Stimulated activated naive CD8-positive, alpha-beta T cell treated with anti-CD3 and anti-CD28 coated beads, Interleukin-15, amount 100 ng/mL, for 72 hours (primary cell): ENCODE data around the gene SOHLH1.
"Not testable (repeated sequence)": the region's sequence is repeated elsewhere in the genome, so short reads cannot be mapped to it uniquely, and the experiment has no call there.

Source experiments
- ATAC-seq: fragments of 150-1000 bp; cut with Tn5 transposase; 2 replicates; pipeline ENCODE4 v1.10.0; 2021; ENCODE audit warnings: mild to moderate bottlenecking, moderate library complexity
- DNase-seq, 2 donors: peaks; one replicate each; pipeline ENCODE4 v3.0.0; 2021 to 2022
- H3K27ac Mint-ChIP-seq, 2 donors: one replicate each; pipeline ENCODE4 v1.8.0; 2022; ENCODE audit warnings: mild to moderate bottlenecking in 2 of 2, mixed read lengths in 2 of 2, moderate library complexity in 2 of 2
- H3K27me3 Mint-ChIP-seq: one replicate; pipeline ENCODE4 v1.8.0; 2022; ENCODE audit warnings: mixed read lengths
- H3K4me1 Mint-ChIP-seq: one replicate; pipeline ENCODE4 v1.8.0; 2022; ENCODE audit warnings: mild to moderate bottlenecking, mixed read lengths
- H3K4me3 Mint-ChIP-seq, 2 donors: one replicate each; pipeline ENCODE4 v1.8.0; 2022; ENCODE audit warnings: mild to moderate bottlenecking in 2 of 2, mixed read lengths in 2 of 2, moderate library complexity in 1 of 2
- H3K9me3 Mint-ChIP-seq, 2 donors: one replicate each; pipeline ENCODE4 v1.8.0; 2022; ENCODE audit warnings: mixed read lengths in 2 of 2

The SOHLH1 gene

DNA sequence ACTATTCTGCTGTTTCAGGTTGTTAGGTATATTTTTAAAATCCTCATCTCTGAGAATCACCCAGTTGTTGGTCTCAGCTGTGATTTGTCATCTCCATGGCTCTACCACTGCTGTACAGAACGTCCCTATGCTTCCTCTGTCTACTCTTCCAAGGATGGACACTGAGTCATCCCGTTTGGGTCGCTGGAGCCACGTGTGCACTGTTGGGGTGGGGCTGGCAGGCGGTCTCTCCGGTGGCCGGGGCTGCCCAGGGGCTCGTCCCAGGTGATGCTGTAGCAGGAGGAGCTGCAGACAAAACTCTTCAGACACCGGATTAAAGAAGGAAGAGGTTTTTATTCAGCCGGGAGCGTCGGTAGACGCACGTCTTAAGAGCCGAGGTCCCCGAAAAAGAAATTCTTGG lies 19.2 kb downstream of the SOHLH1 start:
- Mint-ChIP-seq H3K27me3 (peaks cover 26% of the 10 kb centered on the region), H3K27ac (no peak overlapping the region), H3K4me3 (no peak overlapping the region), H3K9me3 (no peaks in the 10 kb centered on the region), H3K4me1 (no peaks in the 10 kb centered on the region)
- DNase-seq = no peak
- ATAC-seq = no peak

DNA sequence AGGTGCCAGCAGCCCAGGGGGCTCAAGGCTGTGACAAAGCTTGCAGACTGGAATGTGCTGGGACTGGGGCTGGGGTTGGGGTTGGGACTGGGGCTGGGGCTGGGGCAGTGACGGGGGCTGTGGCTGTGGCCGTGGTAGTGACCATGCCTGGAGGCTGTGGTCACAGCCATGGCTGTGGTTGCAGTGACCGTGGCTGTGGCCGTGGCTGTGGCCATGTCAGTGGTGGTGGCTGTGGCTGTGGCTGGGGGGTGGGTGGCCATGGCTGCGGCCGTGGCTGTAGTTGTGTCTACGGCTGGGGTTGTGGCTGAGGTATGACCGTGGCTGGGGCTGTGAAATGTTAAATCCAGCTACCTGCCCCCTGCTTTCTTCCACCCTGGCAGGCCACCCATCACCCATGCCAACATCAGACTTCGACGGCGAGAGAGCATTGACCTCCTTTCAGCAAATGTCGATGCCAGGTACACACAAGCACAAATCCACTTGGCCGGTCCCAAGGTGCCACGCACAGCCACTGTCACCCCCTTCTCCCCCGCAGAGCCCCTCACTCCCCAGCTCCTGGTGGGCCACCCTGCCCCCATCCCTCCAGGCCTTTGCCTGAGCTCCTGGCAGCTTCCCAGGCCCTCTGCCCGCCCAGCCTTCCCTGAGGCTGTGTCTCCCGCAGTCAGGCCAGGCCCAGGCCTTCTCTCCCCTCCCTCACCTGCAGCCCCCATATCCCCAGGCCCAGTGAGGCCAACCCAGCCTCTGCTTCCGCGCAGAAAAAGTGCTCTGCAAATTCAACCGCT lies 20.9 kb downstream of the SOHLH1 start:
- Mint-ChIP-seq H3K9me3 (no peaks in the 10 kb centered on the region), H3K4me3 (no peak overlapping the region), H3K27ac (no peak overlapping the region), H3K27me3 (peaks cover 15% of the 10 kb centered on the region), H3K4me1 (no peaks in the 10 kb centered on the region)
- ATAC-seq = no peak
- no peak for DNase-seq

DNA sequence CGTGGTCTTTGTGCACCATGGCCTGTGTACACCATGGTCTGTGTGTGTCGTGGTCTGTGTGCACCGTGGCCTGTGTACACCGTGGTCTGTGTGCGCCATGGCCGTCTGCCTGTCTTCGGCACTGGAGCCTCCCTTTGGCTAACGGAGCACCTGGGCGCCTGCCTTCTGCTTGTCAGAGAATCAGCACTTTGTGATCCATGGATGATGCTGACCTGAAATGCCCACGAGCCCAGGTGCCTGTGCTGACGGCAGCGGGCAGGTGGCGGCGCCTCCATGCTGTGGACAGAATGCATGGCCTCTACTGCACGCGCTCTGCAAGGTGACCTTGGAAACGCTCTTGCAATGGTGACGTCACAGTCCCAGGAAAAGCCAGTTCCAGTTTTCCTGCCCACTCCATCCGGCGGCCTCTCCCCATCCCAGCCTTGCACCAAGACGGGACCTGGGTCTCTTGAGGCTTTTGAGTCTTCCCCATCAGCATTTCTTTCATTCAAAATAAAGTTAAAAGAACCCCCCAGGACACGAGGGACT lies 21.6 kb downstream of the SOHLH1 start:
- Mint-ChIP-seq H3K4me1 (no peaks in the 10 kb centered on the region), H3K9me3 (no peaks in the 10 kb centered on the region), H3K4me3 (no peak overlapping the region), H3K27ac (no peak overlapping the region), H3K27me3 (peaks cover 9% of the 10 kb centered on the region)
- no peak for ATAC-seq
- DNase-seq = no peak

DNA sequence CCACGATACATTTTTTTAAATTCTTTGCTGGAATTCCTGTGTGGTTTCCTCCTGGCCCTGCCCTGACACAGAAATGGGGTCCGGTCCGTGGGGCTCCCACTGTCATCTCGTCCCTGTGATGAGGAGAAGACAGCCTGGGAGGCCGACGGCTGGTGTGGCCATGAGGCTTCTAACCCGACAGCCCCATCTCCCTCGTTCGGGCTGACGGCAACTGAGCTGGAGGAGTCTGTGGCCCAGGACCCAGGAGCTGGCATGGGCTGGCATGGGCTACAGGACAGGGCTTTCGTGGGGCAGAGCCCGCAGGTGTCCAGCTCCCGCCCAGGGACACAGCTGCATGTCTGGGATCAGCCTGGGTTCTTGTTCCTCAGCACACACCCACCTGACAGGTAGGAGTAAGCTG lies 22.4 kb downstream of the SOHLH1 start:
- peaks cover 1% of the 10 kb centered on the region for H3K27me3 Mint-ChIP-seq
- no peak for ATAC-seq
- no peaks in the 10 kb centered on the region for H3K4me1 Mint-ChIP-seq
- H3K9me3 Mint-ChIP-seq = no peaks in the 10 kb centered on the region
- H3K4me3 Mint-ChIP-seq = no peak overlapping the region
- no peak overlapping the region for H3K27ac Mint-ChIP-seq
- DNase-seq = no peak

DNA sequence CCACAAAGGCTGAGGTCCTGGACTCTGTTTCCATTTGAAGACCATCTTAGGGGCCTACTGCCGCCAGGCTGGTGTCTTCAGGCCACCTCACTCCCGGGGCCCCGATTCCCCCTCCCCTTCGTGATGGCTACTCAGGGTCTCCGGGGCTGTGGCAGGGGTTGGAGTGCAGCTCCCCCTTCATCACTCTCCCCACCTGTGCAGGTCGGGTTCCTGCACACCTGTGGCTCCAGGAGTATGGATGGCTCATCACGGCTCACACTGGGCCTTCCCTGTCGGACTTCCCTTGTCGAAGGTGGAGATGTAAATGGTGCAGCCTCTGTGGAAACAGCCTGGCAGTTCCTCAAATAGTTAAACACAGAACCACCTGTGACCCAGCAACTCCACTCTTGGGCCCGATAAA lies 24.3 kb downstream of the SOHLH1 start:
- Mint-ChIP-seq H3K27ac (no peak overlapping the region), H3K4me3 (no peak overlapping the region), H3K27me3 (no peaks in the 10 kb centered on the region), H3K9me3 (no peaks in the 10 kb centered on the region), H3K4me1 (no peaks in the 10 kb centered on the region)
- no peak for ATAC-seq
- DNase-seq = no peak

DNA sequence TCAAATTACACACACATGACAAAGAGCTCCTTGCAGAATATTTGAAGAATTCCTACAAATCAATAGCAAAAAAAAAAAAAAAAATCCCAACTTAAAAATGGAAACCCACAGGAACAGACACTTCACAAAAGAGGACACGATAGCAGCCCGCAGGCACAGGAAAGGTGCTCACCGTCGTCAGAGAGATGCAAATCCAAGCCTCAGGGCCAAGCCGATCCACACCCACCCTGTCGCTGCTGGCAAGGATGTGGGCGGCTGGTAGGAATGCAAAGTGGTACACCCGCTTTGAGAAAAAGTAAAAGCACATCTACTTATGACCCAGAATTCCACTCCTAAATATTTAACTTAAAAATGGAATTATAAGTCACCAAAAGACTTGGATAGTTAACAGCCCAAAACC lies 25.3 kb downstream of the SOHLH1 start:
- DNase-seq (no peak), ATAC-seq (no peak)
- Mint-ChIP-seq H3K4me3 (no peak overlapping the region), H3K9me3 (peaks cover 0 to 5% of the 10 kb centered on the region in 2 donors), H3K4me1 (no peaks in the 10 kb centered on the region), H3K27ac (no peak overlapping the region), H3K27me3 (no peaks in the 10 kb centered on the region)

DNA sequence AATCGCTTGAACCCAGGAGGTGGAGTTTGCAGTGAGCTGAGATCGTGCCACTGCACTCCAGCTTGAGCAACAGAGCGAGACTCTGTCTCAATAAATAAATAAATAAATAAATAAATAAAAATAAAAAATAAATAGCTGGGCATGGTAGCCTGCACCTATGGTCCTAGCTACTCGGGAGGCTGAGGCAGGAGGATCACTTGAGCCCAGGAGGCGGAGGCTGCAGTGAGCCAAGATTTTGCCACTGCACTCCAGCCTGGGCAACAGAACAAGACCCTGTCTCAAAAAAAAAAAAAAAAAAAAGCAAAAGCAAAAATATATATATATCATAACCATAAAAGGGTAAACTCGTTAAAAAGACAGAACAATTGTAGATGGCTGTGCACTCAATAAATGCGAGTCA lies 26.5 kb downstream of the SOHLH1 start:
- DNase-seq, H3K27me3 Mint-ChIP-seq, H3K4me3 Mint-ChIP-seq, ATAC-seq, H3K9me3 Mint-ChIP-seq, H3K27ac Mint-ChIP-seq, H3K4me1 Mint-ChIP-seq: not testable (repeated sequence)

DNA sequence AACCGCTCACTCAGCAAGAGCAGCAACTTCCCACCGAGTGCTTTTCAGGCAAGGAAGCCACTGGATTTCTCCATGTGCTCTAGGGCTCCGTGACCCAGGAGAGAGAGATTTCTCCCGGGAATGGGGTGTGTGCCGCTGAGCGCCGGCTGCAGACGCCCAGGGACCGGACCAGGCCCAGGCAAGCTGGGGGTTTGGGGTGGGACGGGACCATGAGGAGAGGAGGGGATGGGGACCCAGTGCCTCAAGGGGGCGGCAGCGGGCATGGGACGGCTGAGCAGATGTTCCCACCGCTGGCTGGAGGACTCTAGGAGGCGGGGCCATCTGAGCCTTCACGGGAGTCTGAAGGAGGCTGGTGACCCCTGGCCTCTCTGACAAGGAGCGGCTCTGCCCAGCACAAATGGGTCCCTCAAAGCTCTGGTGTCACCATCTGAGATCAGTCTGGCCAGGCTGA lies 27.7 kb downstream of the SOHLH1 start:
- DNase-seq = no peak
- ATAC-seq = no peak
- H3K4me3 Mint-ChIP-seq = no peak overlapping the region
- no peaks in the 10 kb centered on the region for H3K4me1 Mint-ChIP-seq
- H3K27me3 Mint-ChIP-seq = no peaks in the 10 kb centered on the region
- H3K9me3 Mint-ChIP-seq = peaks cover 0 to 9% of the 10 kb centered on the region in 2 donors
- H3K27ac Mint-ChIP-seq = no peak overlapping the region

DNA sequence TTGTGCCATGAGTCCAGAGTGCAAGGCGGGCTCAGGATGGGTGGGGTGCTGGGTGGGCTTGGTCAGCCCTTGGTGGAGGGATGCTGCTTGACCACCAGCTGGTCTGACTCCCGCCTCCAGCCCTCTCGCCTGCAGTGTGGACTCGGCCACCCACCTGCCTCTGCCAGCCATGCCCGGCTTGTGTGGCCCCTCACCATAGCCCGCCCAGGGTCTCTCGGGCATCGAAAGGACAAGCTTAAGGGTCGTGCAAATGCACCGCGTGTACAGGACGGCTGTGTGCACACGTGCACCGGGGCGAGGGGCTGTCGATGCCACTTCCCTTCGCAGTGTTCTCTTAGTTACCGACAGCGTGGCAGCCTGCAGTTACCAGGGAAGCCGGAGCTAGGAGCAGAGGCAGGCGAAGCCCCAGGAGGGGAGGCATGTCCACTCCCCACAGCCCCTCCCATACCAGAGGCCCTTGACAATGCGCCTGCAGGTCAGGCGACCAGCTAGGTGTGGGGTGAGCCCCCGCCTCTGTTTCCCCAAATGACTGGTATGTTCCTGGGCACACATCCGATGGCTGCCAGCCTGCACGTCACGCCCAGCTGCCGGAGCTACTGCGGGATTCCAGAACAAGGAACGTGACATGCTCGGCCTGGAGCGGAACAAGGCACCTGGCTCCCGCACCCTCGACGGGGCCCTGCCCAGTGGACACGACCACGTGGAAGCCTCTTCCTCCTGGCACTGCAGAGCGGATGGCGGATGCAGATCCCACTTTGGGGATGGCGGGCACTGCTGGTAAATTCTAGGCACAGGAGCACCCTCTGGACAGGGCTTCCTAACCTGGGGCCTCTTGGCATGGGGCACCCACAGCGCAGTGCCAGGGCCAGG lies 28.3 kb downstream of the SOHLH1 start:
- H3K9me3 Mint-ChIP-seq = peaks cover 0 to 9% of the 10 kb centered on the region in 2 donors
- no peak overlapping the region for H3K27ac Mint-ChIP-seq
- no peak for DNase-seq
- no peak for ATAC-seq
- no peaks in the 10 kb centered on the region for H3K27me3 Mint-ChIP-seq
- H3K4me3 Mint-ChIP-seq = no peak overlapping the region
- H3K4me1 Mint-ChIP-seq = no peaks in the 10 kb centered on the region

DNA sequence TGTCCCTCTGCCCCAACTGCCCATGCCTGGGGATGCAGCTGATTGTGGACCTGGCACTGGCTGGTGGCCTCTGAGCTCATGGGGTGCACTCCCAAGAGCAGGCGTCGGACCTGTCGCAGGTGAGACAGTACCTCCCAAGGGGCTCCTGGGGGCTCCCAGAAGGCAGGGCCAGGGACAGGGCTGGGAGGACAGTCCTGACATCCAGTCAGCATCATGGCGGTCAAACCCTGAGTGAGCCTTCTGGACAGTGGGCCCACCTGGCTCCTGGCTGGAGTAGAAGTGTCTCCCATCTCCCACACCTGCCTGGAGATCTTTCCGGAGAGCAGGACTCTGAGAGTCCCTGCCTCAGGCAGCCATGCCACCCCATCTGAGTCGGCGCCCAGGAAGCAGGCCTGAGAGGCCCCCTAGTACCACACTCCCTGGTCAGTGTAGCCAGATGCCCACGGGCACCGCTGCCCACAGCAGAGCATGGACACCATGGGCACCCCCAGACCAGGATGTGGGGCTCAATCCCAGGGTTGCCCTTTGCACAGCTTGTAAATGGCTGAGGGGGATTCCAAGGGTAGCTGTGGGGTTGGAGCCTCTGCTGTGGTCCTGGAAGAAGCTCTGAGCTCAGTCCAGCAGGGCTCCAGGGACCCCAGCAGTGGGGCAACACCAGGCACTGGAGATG lies 29.5 kb downstream of the SOHLH1 start:
- no peak overlapping the region for H3K4me3 Mint-ChIP-seq
- H3K27ac Mint-ChIP-seq = no peak overlapping the region
- ATAC-seq (no peak), DNase-seq (no peak)
- peaks cover 8% of the 10 kb centered on the region for H3K27me3 Mint-ChIP-seq
- H3K9me3 Mint-ChIP-seq = peaks cover 0 to 9% of the 10 kb centered on the region in 2 donors
- no peaks in the 10 kb centered on the region for H3K4me1 Mint-ChIP-seq

DNA sequence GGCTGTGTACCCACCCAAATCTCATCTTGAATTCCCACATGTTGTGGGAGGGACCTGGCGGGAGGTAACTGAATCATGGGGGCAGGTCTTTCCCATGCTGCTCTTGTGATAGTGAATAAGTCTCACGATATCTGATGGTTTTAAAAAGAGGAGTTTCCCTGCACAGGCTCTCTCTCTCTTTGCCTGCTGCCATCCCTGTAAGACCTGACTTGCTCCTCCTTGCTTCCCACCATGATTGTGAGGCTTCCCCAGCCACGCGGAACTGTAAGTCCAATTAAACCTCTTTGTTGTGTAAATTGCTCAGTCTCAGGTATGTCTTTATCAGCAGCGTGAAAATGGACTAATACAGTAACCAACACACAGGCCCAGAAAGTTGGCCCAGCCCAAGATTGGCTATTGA lies 30.3 kb downstream of the SOHLH1 start:
- not testable (repeated sequence) for DNase-seq, ATAC-seq, H3K27me3 Mint-ChIP-seq, H3K27ac Mint-ChIP-seq, H3K4me3 Mint-ChIP-seq, H3K9me3 Mint-ChIP-seq, H3K4me1 Mint-ChIP-seq

DNA sequence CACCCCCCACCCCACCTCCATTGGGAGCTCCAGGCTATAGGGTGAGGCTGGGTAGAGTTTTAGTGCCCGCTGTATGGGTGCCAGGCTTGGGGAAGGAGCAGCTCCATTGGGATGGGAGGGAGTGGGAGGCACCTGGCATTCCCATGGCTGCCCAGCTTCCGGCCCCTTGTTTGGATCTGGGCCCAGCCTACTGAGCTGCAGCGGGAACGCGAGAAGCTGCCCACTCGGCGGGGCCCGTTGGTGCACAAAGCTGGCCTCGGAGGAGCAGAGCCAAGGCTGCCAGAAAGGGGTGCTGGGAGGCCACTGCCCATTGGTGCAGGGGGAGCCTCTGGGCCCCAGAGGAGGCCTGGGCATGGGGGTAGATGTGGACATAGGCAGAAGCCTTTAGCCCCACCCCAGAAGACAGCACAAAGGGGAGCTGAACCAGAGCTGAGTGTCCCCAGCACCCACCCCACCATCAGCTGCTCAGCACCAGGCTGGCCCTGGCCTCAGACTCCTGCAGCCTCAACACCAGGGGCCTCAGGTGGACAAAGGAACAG lies 31.7 kb downstream of the SOHLH1 start:
- H3K4me3 Mint-ChIP-seq = no peak overlapping the region
- H3K27ac Mint-ChIP-seq = no peak overlapping the region
- no peaks in the 10 kb centered on the region for H3K4me1 Mint-ChIP-seq
- ATAC-seq (no peak), DNase-seq (no peak)
- H3K9me3 Mint-ChIP-seq = peaks cover 0 to 9% of the 10 kb centered on the region in 2 donors
- peaks cover 8% of the 10 kb centered on the region for H3K27me3 Mint-ChIP-seq

DNA sequence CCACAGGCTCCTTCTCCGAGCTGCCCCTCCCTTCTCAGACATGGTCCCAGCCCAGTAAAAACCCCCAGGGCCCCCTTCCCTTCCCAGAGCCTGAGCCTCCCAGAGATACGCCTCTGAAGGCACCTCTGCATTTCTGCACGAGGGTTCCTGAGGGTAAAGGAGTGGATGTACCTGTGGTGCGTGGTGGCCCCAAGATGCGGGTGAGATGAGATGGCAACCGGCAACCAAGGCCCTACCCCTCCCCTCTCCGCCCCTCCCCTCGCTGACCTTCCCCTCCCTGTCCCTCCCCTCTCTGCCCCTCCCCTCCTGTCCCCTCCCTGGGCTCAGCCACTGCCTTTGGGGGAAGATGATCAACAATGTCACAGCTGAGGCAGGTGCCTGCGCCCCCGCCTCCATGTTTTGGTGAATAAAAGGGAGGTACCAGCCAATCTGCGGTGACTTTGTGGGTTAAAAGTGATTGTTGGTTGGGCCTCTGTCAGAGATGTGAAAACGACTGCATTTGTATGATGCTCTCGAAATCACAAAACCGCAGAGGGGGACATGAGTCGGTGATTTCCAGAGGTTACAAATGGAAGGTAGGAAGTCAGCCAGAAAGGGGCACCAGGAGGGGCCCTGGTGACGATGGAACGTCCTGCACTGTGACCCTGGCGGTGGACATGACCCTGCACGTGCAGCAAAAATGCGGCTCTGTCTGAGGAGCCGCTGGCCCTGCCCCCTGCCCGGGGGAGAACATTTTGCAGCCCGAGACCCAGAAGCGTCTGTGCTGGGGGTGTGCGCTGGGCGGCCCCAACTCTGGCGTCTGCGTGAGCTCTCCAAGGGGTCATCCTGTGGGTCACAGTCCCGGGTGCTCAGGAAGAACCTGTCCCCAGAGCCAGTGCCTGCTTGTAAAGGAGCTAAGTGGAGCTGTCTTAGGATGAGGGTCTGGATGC lies 32.5 kb downstream of the SOHLH1 start:
- Mint-ChIP-seq H3K9me3 (peaks cover 0 to 9% of the 10 kb centered on the region in 2 donors), H3K4me3 (no peak overlapping the region), H3K4me1 (no peaks in the 10 kb centered on the region), H3K27me3 (peaks cover 8% of the 10 kb centered on the region), H3K27ac (no peak overlapping the region)
- DNase-seq (no peak), ATAC-seq (no peak)

DNA sequence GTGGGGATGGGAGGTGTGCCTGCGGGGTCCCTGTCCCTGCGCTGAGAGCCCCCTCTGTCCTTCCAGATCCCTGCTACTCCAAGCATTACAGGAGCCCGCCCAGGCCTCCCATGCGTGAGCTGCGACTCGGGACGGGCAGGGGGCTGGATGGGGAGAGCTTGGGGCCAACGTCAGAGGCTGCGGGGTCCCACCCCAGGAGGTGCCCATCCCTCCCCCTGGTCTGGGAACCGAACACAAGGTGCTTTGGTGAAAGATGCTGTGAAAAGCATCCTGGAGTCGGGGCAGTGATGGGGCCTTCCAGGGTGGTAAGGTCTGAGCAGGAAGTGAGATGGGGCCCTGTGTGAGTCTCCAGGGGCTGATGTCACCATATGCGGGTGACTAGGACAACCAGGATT lies 33.5 kb downstream of the SOHLH1 start:
- no peak overlapping the region for H3K27ac Mint-ChIP-seq
- ATAC-seq = no peak

More for the DNA sequence above, 33.5 kb downstream of the SOHLH1 start:
- no peak for DNase-seq
- no peaks in the 10 kb centered on the region for H3K4me1 Mint-ChIP-seq
- H3K9me3 Mint-ChIP-seq = peaks cover 0 to 9% of the 10 kb centered on the region in 2 donors
- H3K4me3 Mint-ChIP-seq = no peak overlapping the region
- H3K27me3 Mint-ChIP-seq = peaks cover 8% of the 10 kb centered on the region
